ENCODE data around the gene TP53INP2. TPM values are rescaled to one million over a fixed set of nuclear protein-coding genes. Genes with fewer than 3 reads are reported as not detected.

The TP53INP2 gene
- total RNA-seq, 1 donor from 2014 or later = 178 TPM

GRCh38 chr20:34709044-34709830 lies 5.1 kb downstream of the TP53INP2 start:
- TF ChIP-seq CTCF (IDR thresholded peaks at IDR 0.05; ENCODE audit: partially characterized antibody, unreplicated experiment) = no peak
- DNase-seq = peak; percentile 86
- H3K9me3 Mint-ChIP-seq (ENCODE audit: unreplicated experiment) = peaks cover 29% of the 10 kb centered on the region
- H3K4me3 Mint-ChIP-seq (ENCODE audit: unreplicated experiment) = peak overlapping the region; percentile 78
- H3K27me3 Mint-ChIP-seq (ENCODE audit: unreplicated experiment) = peaks cover 19% of the 10 kb centered on the region
- H3K4me1 Mint-ChIP-seq (ENCODE audit: low read depth, unreplicated experiment) = peaks cover 31% of the 10 kb centered on the region
- peak overlapping the region; percentile 91 for H3K27ac Mint-ChIP-seq (ENCODE audit: unreplicated experiment)
- H3K36me3 Mint-ChIP-seq (ENCODE audit: unreplicated experiment) = peaks cover 5% of the 10 kb centered on the region

GRCh38 chr20:34709831-34710567 lies 5.9 kb downstream of the TP53INP2 start:
- Mint-ChIP-seq H3K9me3 (ENCODE audit: unreplicated experiment) (peaks cover 23% of the 10 kb centered on the region), H3K4me1 (ENCODE audit: low read depth, unreplicated experiment) (peaks cover 31% of the 10 kb centered on the region), H3K27ac (ENCODE audit: unreplicated experiment) (peak overlapping the region; percentile 91), H3K27me3 (ENCODE audit: unreplicated experiment) (peaks cover 15% of the 10 kb centered on the region), H3K36me3 (ENCODE audit: unreplicated experiment) (peaks cover 5% of the 10 kb centered on the region), H3K4me3 (ENCODE audit: unreplicated experiment) (peak overlapping the region; percentile 89)
- peak; percentile 58 for DNase-seq
- no peak for TF ChIP-seq CTCF (IDR thresholded peaks at IDR 0.05; ENCODE audit: partially characterized antibody, unreplicated experiment)

GRCh38 chr20:34710568-34710839 lies 6.4 kb downstream of the TP53INP2 start:
- no peak for TF ChIP-seq CTCF (IDR thresholded peaks at IDR 0.05; ENCODE audit: partially characterized antibody, unreplicated experiment)
- Mint-ChIP-seq H3K27ac (ENCODE audit: unreplicated experiment) (peak overlapping the region; percentile 79), H3K4me1 (ENCODE audit: low read depth, unreplicated experiment) (peaks cover 31% of the 10 kb centered on the region), H3K27me3 (ENCODE audit: unreplicated experiment) (peaks cover 11% of the 10 kb centered on the region), H3K4me3 (ENCODE audit: unreplicated experiment) (peak overlapping the region; percentile 89), H3K36me3 (ENCODE audit: unreplicated experiment) (peaks cover 5% of the 10 kb centered on the region), H3K9me3 (ENCODE audit: unreplicated experiment) (peaks cover 19% of the 10 kb centered on the region)
- DNase-seq = no peak

- peaks cover 10% of the 10 kb centered on the region for H3K27me3 Mint-ChIP-seq (ENCODE audit: unreplicated experiment)
- no peak for TF ChIP-seq CTCF (IDR thresholded peaks at IDR 0.05; ENCODE audit: partially characterized antibody, unreplicated experiment)
- DNase-seq = no peak
- peak overlapping the region; percentile 89 for H3K4me3 Mint-ChIP-seq (ENCODE audit: unreplicated experiment)
- H3K36me3 Mint-ChIP-seq (ENCODE audit: unreplicated experiment) = peaks cover 5% of the 10 kb centered on the region
- H3K27ac Mint-ChIP-seq (ENCODE audit: unreplicated experiment) = peak overlapping the region; percentile 79
- peaks cover 17% of the 10 kb centered on the region for H3K9me3 Mint-ChIP-seq (ENCODE audit: unreplicated experiment)
- peaks cover 31% of the 10 kb centered on the region for H3K4me1 Mint-ChIP-seq (ENCODE audit: low read depth, unreplicated experiment)
Observed at GRCh38 chr20:34710861-34711574, 6.9 kb downstream of the TP53INP2 start.
